ENCODE results near the gene TCEAL4. TPM values are rescaled to one million over a fixed set of nuclear protein-coding genes. Genes with fewer than 3 reads are reported as not detected.

TCEAL4 gene
- total RNA-seq, 1 donor from 2014 or later, result 6.1 TPM

DNA sequence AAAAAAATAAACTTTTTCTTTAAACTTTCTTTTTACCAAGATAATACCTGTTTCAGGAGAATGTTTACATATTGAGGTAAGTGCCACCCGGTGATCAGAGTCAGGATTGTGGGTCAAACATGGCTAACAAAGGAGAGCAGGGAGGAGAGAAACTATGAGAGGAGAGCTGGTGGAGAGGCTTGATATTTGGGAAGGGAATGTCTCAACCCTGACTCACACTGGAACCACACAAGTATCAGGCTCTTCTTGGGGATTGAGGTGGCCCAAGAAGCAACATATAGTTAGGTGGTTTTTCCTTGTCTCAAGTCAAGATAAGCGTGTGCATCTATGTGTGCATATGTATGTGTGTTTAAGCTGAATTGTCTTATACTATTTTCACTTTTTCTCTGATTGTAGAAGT is 50.1 kb downstream of the TCEAL4 start:
- no peak overlapping the region for H3K4me3 Mint-ChIP-seq (ENCODE audit: low read depth)
- intact Hi-C loops (cut with micrococcal nuclease), result no loop called here
- no peaks in the 10 kb centered on the region for H3K9me3 Mint-ChIP-seq
- H3K27ac Mint-ChIP-seq, result no peak overlapping the region
- DNase-seq (ENCODE audit: low spot score), result no peak
- H3K27me3 Mint-ChIP-seq (ENCODE audit: low read depth), result no peaks in the 10 kb centered on the region
- no peaks in the 10 kb centered on the region for H3K4me1 Mint-ChIP-seq (ENCODE audit: low read depth)
- no peaks in the 10 kb centered on the region for H3K36me3 Mint-ChIP-seq (ENCODE audit: low read depth)

Other genes starting within 250 kb of the TCEAL4 start
- gene TCEAL9, start 229.0 kb upstream of the TCEAL4 start, total RNA-seq, result 0.73 and 0.97 TPM in 2 replicates
- gene BEX3, start 209.0 kb upstream of the TCEAL4 start, total RNA-seq, result 7.0 and 8.4 TPM in 2 replicates
- gene RAB40A, start 66.0 kb upstream of the TCEAL4 start, total RNA-seq, result not detected in 2 replicates
- gene TCEAL3, start 22.4 kb downstream of the TCEAL4 start, total RNA-seq, result 0.78 and 0.87 TPM in 2 replicates
- gene TCEAL1, start 43.5 kb downstream of the TCEAL4 start, total RNA-seq, result 4.2 and 5.0 TPM in 2 replicates
- gene MORF4L2, start 101.2 kb downstream of the TCEAL4 start, total RNA-seq, result 241 and 249 TPM in 2 replicates
- gene TMEM31, start 125.4 kb downstream of the TCEAL4 start, total RNA-seq, result not detected in 2 replicates
- gene PLP1, start 191.3 kb downstream of the TCEAL4 start, total RNA-seq, result not detected in 2 replicates
- gene RAB9B, start 246.7 kb downstream of the TCEAL4 start, total RNA-seq, result 0.55 and 0.62 TPM in 2 replicates

Data from activated T-helper 2 cell treated with anti-CD3 and anti-CD28 coated beads, Interferon-gamma antibody, Interleukin-2, Interleukin-4, amounts not matched to agents 10 μg/mL and 5 μg/mL and 100 μg/mL, durations not matched to agents 14 hours and 24 hours and 36 hours (primary cell).